ENCODE measurements around the gene EPB41L3.

EPB41L3 gene

DNA sequence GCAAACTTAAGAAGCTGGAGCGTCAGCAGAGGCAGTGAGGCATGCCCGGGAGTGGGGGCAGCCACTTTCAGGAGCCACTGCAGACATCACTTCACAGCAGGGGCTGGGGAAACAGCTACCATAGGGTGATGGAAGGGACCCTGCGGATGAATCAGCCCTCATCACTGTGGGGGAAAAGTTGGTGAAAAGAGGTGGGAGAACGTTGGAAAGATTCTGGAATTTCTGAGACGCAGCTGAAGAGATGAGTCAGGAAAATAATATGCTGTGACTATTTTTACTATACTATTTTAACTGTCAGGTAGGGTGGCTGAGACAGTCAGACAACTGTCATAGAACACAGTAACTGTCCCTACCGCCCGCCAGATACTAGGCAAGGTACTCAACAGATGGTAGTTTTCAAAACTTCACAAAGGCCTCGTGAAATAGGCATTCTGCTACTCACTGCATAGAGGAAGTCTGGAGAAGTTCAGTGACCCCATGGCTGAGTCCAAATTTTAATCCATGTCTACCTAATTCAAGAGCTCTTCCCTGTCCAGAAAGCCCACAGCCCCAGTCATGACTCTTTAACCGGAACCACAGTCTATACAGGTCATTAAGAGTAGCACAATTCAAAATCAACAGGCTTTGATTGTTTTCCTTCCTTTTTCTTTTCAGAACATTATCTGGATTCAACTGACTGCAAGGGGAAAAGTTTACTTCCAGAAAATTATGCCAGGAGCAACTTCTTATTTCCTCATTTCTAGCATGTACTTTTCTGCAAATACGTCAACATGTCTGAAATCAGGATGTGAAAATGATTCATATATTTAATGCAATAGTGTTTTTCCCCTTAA is 39.3 kb upstream of the EPB41L3 start:
- POLR2A ChIA-PET, result interaction anchor here (2.0 kb wide), 1 partner anchor 47 kb away, joined by 12 read pairs; no protein-coding TSS in a partner anchor
- CTCF ChIA-PET, result interaction anchor here (0.6 to 1.3 kb wide), 3 partner anchors 12 to 1134 kb away, joined by 3 to 5 read pairs (median 3); no protein-coding TSS in a partner anchor
- Histone ChIP-seq H3K27ac (ENCODE audit: extremely low read depth, low read depth, low read length) (no peak overlapping the region), H3K4me3 (ENCODE audit: low read depth, low read length) (no peak overlapping the region), H3K36me3 (ENCODE audit: control insufficient read depth in 2 of 2, insufficient read depth in 1 of 2, low read length in 2 of 2) (no peaks in the 10 kb centered on the region), H3K4me1 (ENCODE audit: control insufficient read depth, insufficient read depth, low read length) (peaks cover 19% of the 10 kb centered on the region), H3K9me3 (ENCODE audit: control insufficient read depth, insufficient read depth, low read depth, low read length) (no peaks in the 10 kb centered on the region)
- TF ChIP-seq, protein P1, sequence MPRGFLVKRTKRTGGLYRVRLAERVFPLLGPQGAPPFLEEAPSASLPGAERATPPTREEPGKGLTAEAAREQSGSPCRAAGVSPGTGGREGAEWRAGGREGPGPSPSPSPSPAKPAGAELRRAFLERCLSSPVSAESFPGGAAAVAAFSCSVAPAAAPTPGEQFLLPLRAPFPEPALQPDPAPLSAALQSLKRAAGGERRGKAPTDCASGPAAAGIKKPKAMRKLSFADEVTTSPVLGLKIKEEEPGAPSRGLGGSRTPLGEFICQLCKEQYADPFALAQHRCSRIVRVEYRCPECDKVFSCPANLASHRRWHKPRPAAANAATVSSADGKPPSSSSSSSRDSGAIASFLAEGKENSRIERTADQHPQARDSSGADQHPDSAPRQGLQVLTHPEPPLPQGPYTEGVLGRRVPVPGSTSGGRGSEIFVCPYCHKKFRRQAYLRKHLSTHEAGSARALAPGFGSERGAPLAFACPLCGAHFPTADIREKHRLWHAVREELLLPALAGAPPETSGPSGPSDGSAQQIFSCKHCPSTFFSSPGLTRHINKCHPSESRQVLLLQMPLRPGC (tag by site-specific recombination; IDR thresholded peaks at IDR 0.05), result no peak
- TF ChIP-seq ZNF629 (tag by site-specific recombination; IDR thresholded peaks at IDR 0.05) (0 out of 2 replicates have a peak, but pooled peaks have one; percentile 29), ZIC2 (tag by site-specific recombination; IDR thresholded peaks at IDR 0.05) (peak; percentile 61), ZNF600 (tag by site-specific recombination; IDR thresholded peaks at IDR 0.05) (peak; percentile 52; the same call in 1 of the 2 replicates), GLIS1 (tag by site-specific recombination; IDR thresholded peaks at IDR 0.05) (peak; percentile 53), PRDM1 (tag by site-specific recombination; IDR thresholded peaks at IDR 0.05) (peak; percentile 54; the same call in 1 of the 2 replicates), SP7 (tag by site-specific recombination; IDR thresholded peaks at IDR 0.05) (0 out of 2 replicates have a peak, but pooled peaks have one; percentile 18), ZNF426 (tag by site-specific recombination; IDR thresholded peaks at IDR 0.05) (no peak), KLF10 (tag by site-specific recombination; IDR thresholded peaks at IDR 0.05) (no peak), OSR2 (tag by site-specific recombination; IDR thresholded peaks at IDR 0.05) (peak; percentile 98)
- TF ChIP-seq, protein P2, sequence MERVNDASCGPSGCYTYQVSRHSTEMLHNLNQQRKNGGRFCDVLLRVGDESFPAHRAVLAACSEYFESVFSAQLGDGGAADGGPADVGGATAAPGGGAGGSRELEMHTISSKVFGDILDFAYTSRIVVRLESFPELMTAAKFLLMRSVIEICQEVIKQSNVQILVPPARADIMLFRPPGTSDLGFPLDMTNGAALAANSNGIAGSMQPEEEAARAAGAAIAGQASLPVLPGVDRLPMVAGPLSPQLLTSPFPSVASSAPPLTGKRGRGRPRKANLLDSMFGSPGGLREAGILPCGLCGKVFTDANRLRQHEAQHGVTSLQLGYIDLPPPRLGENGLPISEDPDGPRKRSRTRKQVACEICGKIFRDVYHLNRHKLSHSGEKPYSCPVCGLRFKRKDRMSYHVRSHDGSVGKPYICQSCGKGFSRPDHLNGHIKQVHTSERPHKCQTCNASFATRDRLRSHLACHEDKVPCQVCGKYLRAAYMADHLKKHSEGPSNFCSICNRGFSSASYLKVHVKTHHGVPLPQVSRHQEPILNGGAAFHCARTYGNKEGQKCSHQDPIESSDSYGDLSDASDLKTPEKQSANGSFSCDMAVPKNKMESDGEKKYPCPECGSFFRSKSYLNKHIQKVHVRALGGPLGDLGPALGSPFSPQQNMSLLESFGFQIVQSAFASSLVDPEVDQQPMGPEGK (tag by site-specific recombination; IDR thresholded peaks at IDR 0.05), result peak; percentile 36; the same call in 1 of the 2 replicates
- TF ChIP-seq, protein P3, sequence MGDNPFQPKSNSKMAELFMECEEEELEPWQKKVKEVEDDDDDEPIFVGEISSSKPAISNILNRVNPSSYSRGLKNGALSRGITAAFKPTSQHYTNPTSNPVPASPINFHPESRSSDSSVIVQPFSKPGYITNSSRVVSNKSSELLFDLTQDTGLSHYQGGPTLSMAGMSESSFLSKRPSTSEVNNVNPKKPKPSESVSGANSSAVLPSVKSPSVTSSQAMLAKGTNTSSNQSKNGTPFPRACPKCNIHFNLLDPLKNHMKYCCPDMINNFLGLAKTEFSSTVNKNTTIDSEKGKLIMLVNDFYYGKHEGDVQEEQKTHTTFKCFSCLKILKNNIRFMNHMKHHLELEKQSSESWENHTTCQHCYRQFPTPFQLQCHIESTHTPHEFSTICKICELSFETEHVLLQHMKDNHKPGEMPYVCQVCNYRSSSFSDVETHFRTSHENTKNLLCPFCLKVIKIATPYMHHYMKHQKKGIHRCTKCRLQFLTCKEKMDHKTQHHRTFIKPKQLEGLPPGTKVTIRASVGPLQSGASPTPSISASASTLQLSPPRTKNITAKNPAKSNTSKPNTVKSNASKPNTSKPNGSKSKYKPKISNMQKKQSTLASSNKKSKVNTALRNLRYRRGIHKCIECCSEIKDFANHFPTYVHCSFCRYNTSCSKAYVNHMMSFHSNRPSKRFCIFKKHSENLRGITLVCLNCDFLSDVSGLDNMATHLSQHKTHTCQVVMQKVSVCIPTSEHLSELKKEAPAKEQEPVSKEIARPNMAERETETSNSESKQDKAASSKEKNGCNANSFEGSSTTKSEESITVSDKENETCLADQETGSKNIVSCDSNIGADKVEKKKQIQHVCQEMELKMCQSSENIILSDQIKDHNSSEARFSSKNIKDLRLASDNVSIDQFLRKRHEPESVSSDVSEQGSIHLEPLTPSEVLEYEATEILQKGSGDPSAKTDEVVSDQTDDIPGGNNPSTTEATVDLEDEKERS (tag by site-specific recombination; IDR thresholded peaks at IDR 0.05), result no peak
- TF ChIP-seq, protein P4, sequence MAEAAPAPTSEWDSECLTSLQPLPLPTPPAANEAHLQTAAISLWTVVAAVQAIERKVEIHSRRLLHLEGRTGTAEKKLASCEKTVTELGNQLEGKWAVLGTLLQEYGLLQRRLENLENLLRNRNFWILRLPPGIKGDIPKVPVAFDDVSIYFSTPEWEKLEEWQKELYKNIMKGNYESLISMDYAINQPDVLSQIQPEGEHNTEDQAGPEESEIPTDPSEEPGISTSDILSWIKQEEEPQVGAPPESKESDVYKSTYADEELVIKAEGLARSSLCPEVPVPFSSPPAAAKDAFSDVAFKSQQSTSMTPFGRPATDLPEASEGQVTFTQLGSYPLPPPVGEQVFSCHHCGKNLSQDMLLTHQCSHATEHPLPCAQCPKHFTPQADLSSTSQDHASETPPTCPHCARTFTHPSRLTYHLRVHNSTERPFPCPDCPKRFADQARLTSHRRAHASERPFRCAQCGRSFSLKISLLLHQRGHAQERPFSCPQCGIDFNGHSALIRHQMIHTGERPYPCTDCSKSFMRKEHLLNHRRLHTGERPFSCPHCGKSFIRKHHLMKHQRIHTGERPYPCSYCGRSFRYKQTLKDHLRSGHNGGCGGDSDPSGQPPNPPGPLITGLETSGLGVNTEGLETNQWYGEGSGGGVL (tag by site-specific recombination; IDR thresholded peaks at IDR 0.05), result peak; percentile 82

DNA sequence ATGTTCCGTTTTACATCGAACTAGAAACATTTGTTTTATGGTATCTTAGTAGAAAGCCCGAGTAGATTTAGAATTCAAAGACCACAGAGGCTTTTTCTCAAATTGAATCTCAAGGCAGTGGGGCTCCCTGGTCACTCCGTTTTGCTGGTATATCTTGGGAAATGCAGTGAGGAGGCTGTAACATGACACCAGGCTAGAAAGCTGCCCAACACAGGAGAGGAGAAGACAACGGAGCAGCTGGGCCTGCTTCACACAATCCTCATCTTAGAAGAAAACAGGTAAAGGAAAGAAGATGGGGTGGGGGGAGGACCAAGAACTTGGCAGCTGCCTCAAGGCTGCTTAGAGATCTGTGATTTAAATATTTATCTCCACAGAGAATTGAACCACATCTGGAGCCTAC is 38.3 kb upstream of the EPB41L3 start:
- Histone ChIP-seq H3K4me3 (ENCODE audit: low read depth, low read length) (no peak overlapping the region), H3K36me3 (ENCODE audit: control insufficient read depth in 2 of 2, insufficient read depth in 1 of 2, low read length in 2 of 2) (no peaks in the 10 kb centered on the region), H3K9me3 (ENCODE audit: control insufficient read depth, insufficient read depth, low read depth, low read length) (no peaks in the 10 kb centered on the region), H3K27ac (ENCODE audit: extremely low read depth, low read depth, low read length) (0 out of 2 replicates have a peak overlapping the region, but pooled peaks have one; percentile 40), H3K4me1 (ENCODE audit: control insufficient read depth, insufficient read depth, low read length) (peaks cover 19% of the 10 kb centered on the region)
- POLR2A ChIA-PET, result interaction anchor here (1.0 to 2.0 kb wide), 2 partner anchors 38 to 48 kb away, joined by 3 to 12 read pairs; partner anchors contain the start of gene EPB41L3
- CTCF ChIA-PET, result interaction anchor here (0.5 to 0.8 kb wide), 2 partner anchors 61 to 259 kb away, joined by 3 to 4 read pairs; no protein-coding TSS in a partner anchor
- TF ChIP-seq ZNF394 (tag by site-specific recombination; IDR thresholded peaks at IDR 0.05; ENCODE audit: borderline replicate concordance) (peak; percentile 73), ZNF133 (tag by site-specific recombination; IDR thresholded peaks at IDR 0.05) (no peak)
